ENCODE results near the gene RAB6C. TPM values are rescaled to one million over a fixed set of nuclear protein-coding genes. Genes with fewer than 3 reads are reported as not detected.
"Not testable (repeated sequence)": the region's sequence is repeated elsewhere in the genome, so short reads cannot be mapped to it uniquely, and the experiment has no call there.

Gene RAB6C
- total RNA-seq (2014; rRNA removed; shearing (Covaris generic)) (not detected in 2 replicates), polyA plus RNA-seq (2016; fragmentation: Nextera tagmentation; extraction: Ambion mirVana) (0.07 TPM in 1 of 2 replicates, not detected in the other)
- long read RNA-seq: 0 reads

- not testable (repeated sequence) for H3K9me3 Mint-ChIP-seq; H3K9me2 ChIP-seq (ENCODE audit: insufficient read depth); H3K27ac Mint-ChIP-seq; H3F3A ChIP-seq (replicated peaks; ENCODE audit: low read depth); H2AFZ ChIP-seq; H3K79me2 ChIP-seq (replicated peaks; ENCODE audit: insufficient read depth); H3K36me3 ChIP-seq (ENCODE audit: insufficient read depth); H4K20me1 ChIP-seq (replicated peaks; ENCODE audit: insufficient read depth); H3K4me1 Mint-ChIP-seq; H3K4me1 ChIP-seq (ENCODE audit: insufficient read depth); H3K36me3 Mint-ChIP-seq (ENCODE audit: low read depth); H3K27ac ChIP-seq (ENCODE audit: low read depth)
- Mint-ChIP-seq H3K4me3 (peak within 1 kb of the TSS; percentile 65), H3K27me3 (ENCODE audit: insufficient read depth, low read depth, poor library complexity) (peaks cover 37% of the 10 kb centered on the region)
- ATAC-seq: peak; percentile 93
- Histone ChIP-seq H3K4me3 (peak within 1 kb of the TSS; percentile 58), H3K27me3 (ENCODE audit: insufficient read depth) (peaks cover 44% of the 10 kb centered on the region), H3K4me2 (peak within 1 kb of the TSS; percentile 75; the same call in 1 of the 2 replicates)
- peak; percentile 69 for DNase-seq (ENCODE audit: low spot score)
Measured at GRCh38 chr2:129979629-129980155, at the start of gene RAB6C. Gene RAB6C (plus strand): TSS chr2:129979666. CDS start chr2:129980116, 450 bp downstream.

- H3K36me3 Mint-ChIP-seq (ENCODE audit: low read depth): no peaks in the 10 kb centered on the region; the same call in 2 of the 3 replicates
- DNase-seq (ENCODE audit: low spot score): no peak
- no peak for ATAC-seq
- Histone ChIP-seq H2AFZ (no peak overlapping the region), H3K79me2 (replicated peaks; ENCODE audit: insufficient read depth) (no peaks in the 10 kb centered on the region), H4K20me1 (replicated peaks; ENCODE audit: insufficient read depth) (no peaks in the 10 kb centered on the region), H3K36me3 (ENCODE audit: insufficient read depth) (no peaks in the 10 kb centered on the region), H3K4me3 (no peak overlapping the region), H3K9me2 (ENCODE audit: insufficient read depth) (no peaks in the 10 kb centered on the region), H3F3A (replicated peaks; ENCODE audit: low read depth) (no peaks in the 10 kb centered on the region), H3K4me2 (no peak overlapping the region), H3K27ac (ENCODE audit: low read depth) (no peak overlapping the region), H3K27me3 (ENCODE audit: insufficient read depth) (peaks cover 14% of the 10 kb centered on the region), H3K4me1 (ENCODE audit: insufficient read depth) (no peaks in the 10 kb centered on the region)
- peaks cover 17% of the 10 kb centered on the region for H3K27me3 Mint-ChIP-seq (ENCODE audit: insufficient read depth, low read depth, poor library complexity)
- no peak overlapping the region for H3K4me3 Mint-ChIP-seq
- no peaks in the 10 kb centered on the region for H3K9me3 Mint-ChIP-seq
- peaks cover 19% of the 10 kb centered on the region for H3K4me1 Mint-ChIP-seq
- H3K27ac Mint-ChIP-seq: no peak overlapping the region
- TF ChIP-seq REST (IDR thresholded peaks at IDR 0.05; ENCODE audit: unreplicated experiment) (no peak), ZNF462 (CRISPR knock-in tag; IDR thresholded peaks at IDR 0.05) (no peak), CTCF (conservative IDR thresholded peaks at IDR 0.05; ENCODE audit: low read depth in 2 of 2) (no peak), CREB1 (CRISPR knock-in tag; IDR thresholded peaks at IDR 0.05; ENCODE audit: low read depth) (no peak), EZH2phosphoT487 (IDR thresholded peaks at IDR 0.05; ENCODE audit: unreplicated experiment) (no peak), EZH2 (IDR thresholded peaks at IDR 0.05; ENCODE audit: low read depth, unreplicated experiment) (no peak), STAT1 (IDR thresholded peaks at IDR 0.05; ENCODE audit: unreplicated experiment) (no peak), ETS1 (IDR thresholded peaks at IDR 0.05) (no peak)
Measured at GRCh38 chr2:129930451-129930850, 49.0 kb upstream of the RAB6C start.
